ENCODE data around the gene CNGA3. TPM values are rescaled to one million over a fixed set of nuclear protein-coding genes. Genes with fewer than 3 reads are reported as not detected.
A peak's percentile ranks its signal among the peaks of the same experiment; 100 is the strongest.
"Not testable (repeated sequence)": the region's sequence is repeated elsewhere in the genome, so short reads cannot be mapped to it uniquely, and the experiment has no call there.

The CNGA3 gene
- total and polyA plus RNA-seq, 10 of the 15 experiments (the other 5 are each of a cell fraction or from before 2014, with no cell fraction given): not detected

GRCh38 chr2:98414246-98414645, 68.0 kb downstream of the CNGA3 start:
- in situ Hi-C loops (cut with MboI) (loop anchor here (5.0 to 25.0 kb wide), 3 partner anchors 188 to 648 kb away; no protein-coding TSS in a partner anchor), intact Hi-C loops (cut with micrococcal nuclease; ENCODE audit: unreplicated experiment) (loop anchor here (5.0 kb wide), 2 partner anchors 73 to 423 kb away; no protein-coding TSS in a partner anchor)
- BruUV-seq (replicated peaks); H3K27me3 ChIP-seq (replicated peaks in 1 of 2; ENCODE audit: control insufficient read depth in 2 of 2, insufficient read depth in 2 of 2, low read length in 1 of 2); H3K4me2 ChIP-seq (ENCODE audit: control insufficient read depth, insufficient read depth); H3K4me3 ChIP-seq; H3K9ac ChIP-seq (ENCODE audit: control insufficient read depth, insufficient read depth, low read length); H3K4me1 ChIP-seq (ENCODE audit: control insufficient read depth, insufficient read depth, low read length); H3K27ac ChIP-seq (ENCODE audit: control insufficient read depth, insufficient read depth); RAD21 ChIA-PET (ENCODE audit: unreplicated experiment); H2AFZ ChIP-seq (ENCODE audit: control insufficient read depth, low read depth, low read length); H4K20me1 ChIP-seq (ENCODE audit: control insufficient read depth, insufficient read depth); H3K79me2 ChIP-seq (ENCODE audit: control insufficient read depth, insufficient read depth, low read length); FAIRE-seq; H3K36me3 ChIP-seq (ENCODE audit: control insufficient read depth in 2 of 2, insufficient read depth in 2 of 2, low read length in 1 of 2); POLR2A ChIA-PET; ATAC-seq; H3K9me3 ChIP-seq (replicated peaks; ENCODE audit: control insufficient read depth, insufficient read depth, low read length); DNase-seq (ENCODE audit: low read depth, low spot score): not testable (repeated sequence)
- SMC1A ChIA-PET (ENCODE audit: uncharacterized antibody, unreplicated experiment): interaction anchor here (2.1 to 2.5 kb wide), 2 partner anchors 14 to 137 kb away, joined by 5 to 8 read pairs; no protein-coding TSS in a partner anchor
- 0 out of 2 replicates have a peak, but pooled peaks have one; percentile 27 for TF ChIP-seq CBX5 (IDR thresholded peaks at IDR 0.05; ENCODE audit: low read depth)
- 97% methylated on average over 7 of the region's 7 CpGs for WGBS (ENCODE audit: insufficient coverage, insufficient replicate concordance, low lambda C conversion rate, missing lambda C conversion rate)
- CTCF ChIA-PET: interaction anchor here (0.9 to 3.0 kb wide), 5 partner anchors 33 to 102 kb away, joined by 3 to 41 read pairs (median 8); no protein-coding TSS in a partner anchor

- H2AFZ ChIP-seq (ENCODE audit: control insufficient read depth, low read depth, low read length); H3K79me2 ChIP-seq (ENCODE audit: control insufficient read depth, insufficient read depth, low read length); H3K4me2 ChIP-seq (ENCODE audit: control insufficient read depth, insufficient read depth); H3K9me3 ChIP-seq (replicated peaks; ENCODE audit: control insufficient read depth, insufficient read depth, low read length); ATAC-seq; DNase-seq (ENCODE audit: low read depth, low spot score); H3K27ac ChIP-seq (ENCODE audit: control insufficient read depth, insufficient read depth); H4K20me1 ChIP-seq (ENCODE audit: control insufficient read depth, insufficient read depth); FAIRE-seq; H3K9ac ChIP-seq (ENCODE audit: control insufficient read depth, insufficient read depth, low read length); H3K27me3 ChIP-seq (replicated peaks in 1 of 2; ENCODE audit: control insufficient read depth in 2 of 2, insufficient read depth in 2 of 2, low read length in 1 of 2); RAD21 ChIA-PET (ENCODE audit: unreplicated experiment); H3K4me1 ChIP-seq (ENCODE audit: control insufficient read depth, insufficient read depth, low read length); BruUV-seq (replicated peaks); intact Hi-C loops (cut with micrococcal nuclease; ENCODE audit: unreplicated experiment); H3K36me3 ChIP-seq (ENCODE audit: control insufficient read depth in 2 of 2, insufficient read depth in 2 of 2, low read length in 1 of 2); H3K4me3 ChIP-seq: not testable (repeated sequence)
- CTCF ChIA-PET: interaction anchor here (1.0 to 1.8 kb wide), 5 partner anchors 10 to 153 kb away, joined by 3 to 5 read pairs (median 4); no protein-coding TSS in a partner anchor
- SMC1A ChIA-PET (ENCODE audit: uncharacterized antibody, unreplicated experiment): interaction anchor here (0.7 to 1.8 kb wide), 8 partner anchors 10 to 422 kb away, joined by 3 to 5 read pairs (median 4); no protein-coding TSS in a partner anchor
- WGBS (ENCODE audit: insufficient coverage, insufficient replicate concordance, low lambda C conversion rate, missing lambda C conversion rate): 60% methylated on average over 9 of the region's 9 CpGs
- POLR2A ChIA-PET: interaction anchor here (0.6 kb wide), 1 partner anchor 10 kb away, joined by 5 read pairs; no protein-coding TSS in a partner anchor
- in situ Hi-C loops (cut with MboI): loop anchor here (10.0 to 25.0 kb wide), 2 partner anchors 419 to 647 kb away; no protein-coding TSS in a partner anchor
Observed at GRCh38 chr2:98415719-98416248, 69.5 kb downstream of the CNGA3 start.
